ENCODE data around the gene SERPINA10. TPM values are rescaled to one million over a fixed set of nuclear protein-coding genes. Genes with fewer than 3 reads are reported as not detected.
"Not testable (repeated sequence)": the region's sequence is repeated elsewhere in the genome, so short reads cannot be mapped to it uniquely, and the experiment has no call there.

Gene SERPINA10
- total and polyA plus RNA-seq, 2 experiments from 2014 or later = 0.11 TPM; not detected in 1

- no peaks in the 10 kb centered on the region for H3K27me3 Mint-ChIP-seq (ENCODE audit: insufficient read depth, low read depth, poor library complexity)
- no peak overlapping the region for H3K4me3 Mint-ChIP-seq
- no peaks in the 10 kb centered on the region for H3K36me3 ChIP-seq (ENCODE audit: insufficient read depth)
- H3K9me3 Mint-ChIP-seq = peaks cover 8% of the 10 kb centered on the region
- DNase-seq (ENCODE audit: low spot score) (no peak), ATAC-seq (no peak)
- no peak overlapping the region for H3K27ac Mint-ChIP-seq
- no peak overlapping the region for H3K4me3 ChIP-seq
- no peaks in the 10 kb centered on the region for H4K20me1 ChIP-seq (replicated peaks; ENCODE audit: insufficient read depth)
- no peaks in the 10 kb centered on the region for H3K27me3 ChIP-seq (ENCODE audit: insufficient read depth)
- H3K4me1 ChIP-seq (ENCODE audit: insufficient read depth) = no peaks in the 10 kb centered on the region
- TF ChIP-seq ZNF331 (CRISPR knock-in tag; IDR thresholded peaks at IDR 0.05; ENCODE audit: low read depth) (no peak), ETS1 (IDR thresholded peaks at IDR 0.05) (no peak)
- H3F3A ChIP-seq (replicated peaks; ENCODE audit: low read depth) = no peaks in the 10 kb centered on the region
- H3K36me3 Mint-ChIP-seq (ENCODE audit: low read depth) = peaks cover 15% of the 10 kb centered on the region
- no peak overlapping the region for H3K27ac ChIP-seq (ENCODE audit: low read depth)
- no peak overlapping the region for H3K4me2 ChIP-seq
- H2AFZ ChIP-seq = no peak overlapping the region
- no peaks in the 10 kb centered on the region for H3K79me2 ChIP-seq (replicated peaks; ENCODE audit: insufficient read depth)
- no peaks in the 10 kb centered on the region for H3K9me2 ChIP-seq (ENCODE audit: insufficient read depth)
- no peaks in the 10 kb centered on the region for H3K4me1 Mint-ChIP-seq
Observed at GRCh38 chr14:94267352-94267751, 25.7 kb downstream of the SERPINA10 start.

GRCh38 chr14:94264195-94264594, 28.9 kb downstream of the SERPINA10 start:
- H4K20me1 ChIP-seq (replicated peaks; ENCODE audit: insufficient read depth); H3K4me1 ChIP-seq (ENCODE audit: insufficient read depth); H3K4me1 Mint-ChIP-seq; H3K27ac ChIP-seq (ENCODE audit: low read depth); H2AFZ ChIP-seq; H3K9me2 ChIP-seq (ENCODE audit: insufficient read depth); H3K27me3 ChIP-seq (ENCODE audit: insufficient read depth); ATAC-seq; H3K4me3 Mint-ChIP-seq; H3K4me2 ChIP-seq; H3K27me3 Mint-ChIP-seq (ENCODE audit: insufficient read depth, low read depth, poor library complexity); H3K79me2 ChIP-seq (replicated peaks; ENCODE audit: insufficient read depth); H3K4me3 ChIP-seq; DNase-seq (ENCODE audit: low spot score); H3K27ac Mint-ChIP-seq; H3F3A ChIP-seq (replicated peaks; ENCODE audit: low read depth): not testable (repeated sequence)
- H3K36me3 ChIP-seq (ENCODE audit: insufficient read depth) = peaks cover 12% of the 10 kb centered on the region
- Mint-ChIP-seq H3K36me3 (ENCODE audit: low read depth) (peaks cover 42% of the 10 kb centered on the region), H3K9me3 (peaks cover 18% of the 10 kb centered on the region)

GRCh38 chr14:94244182-94244581, 48.9 kb downstream of the SERPINA10 start:
- no peak overlapping the region; the same call in 1 of the 2 replicates for H3K27ac Mint-ChIP-seq
- H3K4me1 Mint-ChIP-seq = no peaks in the 10 kb centered on the region
- TF ChIP-seq REST (IDR thresholded peaks at IDR 0.05; ENCODE audit: unreplicated experiment) (no peak), CREB1 (CRISPR knock-in tag; IDR thresholded peaks at IDR 0.05; ENCODE audit: low read depth) (no peak), ZNF462 (CRISPR knock-in tag; IDR thresholded peaks at IDR 0.05) (no peak), JUNB (IDR thresholded peaks at IDR 0.05; ENCODE audit: unreplicated experiment) (no peak)

More at GRCh38 chr14:94244182-94244581, 48.9 kb downstream of the SERPINA10 start:
- H3K4me3 Mint-ChIP-seq = no peak overlapping the region
- DNase-seq (ENCODE audit: low spot score) (no peak), ATAC-seq (no peak)
- H2AFZ ChIP-seq = no peak overlapping the region
- no peak overlapping the region for H3K4me2 ChIP-seq
- no peaks in the 10 kb centered on the region for H3K4me1 ChIP-seq (ENCODE audit: insufficient read depth)
- H3K27ac ChIP-seq (ENCODE audit: low read depth) = no peak overlapping the region
- no peaks in the 10 kb centered on the region for H4K20me1 ChIP-seq (replicated peaks; ENCODE audit: insufficient read depth)
- H3K9me2 ChIP-seq (ENCODE audit: insufficient read depth) = no peaks in the 10 kb centered on the region
- H3K4me3 ChIP-seq = no peak overlapping the region
- no peaks in the 10 kb centered on the region for H3K27me3 Mint-ChIP-seq (ENCODE audit: insufficient read depth, low read depth, poor library complexity)
- no peaks in the 10 kb centered on the region for H3F3A ChIP-seq (replicated peaks; ENCODE audit: low read depth)
- H3K36me3 Mint-ChIP-seq (ENCODE audit: low read depth) = no peaks in the 10 kb centered on the region
- H3K27me3 ChIP-seq (ENCODE audit: insufficient read depth) = no peaks in the 10 kb centered on the region
- no peaks in the 10 kb centered on the region for H3K79me2 ChIP-seq (replicated peaks; ENCODE audit: insufficient read depth)
- H3K9me3 Mint-ChIP-seq = no peaks in the 10 kb centered on the region
- no peaks in the 10 kb centered on the region for H3K36me3 ChIP-seq (ENCODE audit: insufficient read depth)

Measured in GM23338 (cell line).